Neuronal stem cell (in vitro differentiated cells): Measurements from ENCODE around the gene RANBP2. TPM values are rescaled to one million over a fixed set of nuclear protein-coding genes. Genes with fewer than 3 reads are reported as not detected.

Experiments used
- DNase-seq: peaks from one replicate; pipeline ENCODE4 v3.0.0-alpha.2; 2013; ENCODE audit warnings: low spot score
- H2AFZ ChIP-seq: one replicate; pipeline ENCODE4 v1.6.1; 2013; ENCODE audit warnings: mild to moderate bottlenecking, low read length, inconsistent platforms
- H2AK5ac ChIP-seq: 2 replicates; pipeline ENCODE4 v1.6.1; 2013; ENCODE audit warnings: low read depth, mild to moderate bottlenecking, inconsistent platforms, low read length, moderate library complexity, mixed read lengths
- H2BK120ac ChIP-seq: 2 replicates; pipeline ENCODE4 v1.6.1; 2013; ENCODE audit warnings: low read depth, mild to moderate bottlenecking, inconsistent platforms, low read length, moderate library complexity, mixed read lengths
- H2BK12ac ChIP-seq: one replicate; pipeline ENCODE4 v1.6.1; 2013; ENCODE audit warnings: low read length, inconsistent platforms
- H2BK15ac ChIP-seq: 2 replicates; pipeline ENCODE4 v1.6.1; 2013; ENCODE audit warnings: mild to moderate bottlenecking, low read length, inconsistent platforms, mixed read lengths
- H2BK5ac ChIP-seq: one replicate; pipeline ENCODE4 v1.6.1; 2013; ENCODE audit warnings: inconsistent platforms, mild to moderate bottlenecking, low read length, moderate library complexity
- H3K14ac ChIP-seq: one replicate; pipeline ENCODE4 v1.6.1; 2013; ENCODE audit warnings: low read length, inconsistent platforms
- H3K18ac ChIP-seq: 2 replicates; pipeline ENCODE4 v1.6.1; 2013; ENCODE audit warnings: low read length, inconsistent platforms
- H3K23ac ChIP-seq: 2 replicates; pipeline ENCODE4 v1.6.1; 2013; ENCODE audit warnings: low read depth, mild to moderate bottlenecking, mixed read lengths, low read length, inconsistent platforms; ENCODE audit not compliant: poor library complexity
- H3K27ac ChIP-seq: replicated peaks from 3 replicates; pipeline ENCODE4 v1.5.1; 2013; ENCODE audit warnings: low read length, inconsistent platforms
- H3K27me3 ChIP-seq, 3 experiments: 2 replicates each; pipeline ENCODE4 v1.6.1; 2013; ENCODE audit warnings: low read length in 3 of 3, mild to moderate bottlenecking in 2 of 3, inconsistent platforms in 1 of 3, low read depth in 1 of 3, mixed read lengths in 1 of 3, moderate library complexity in 1 of 3; ENCODE audit not compliant: control insufficient read depth in 3 of 3, insufficient read depth in 3 of 3
- H3K36me3 ChIP-seq, 2 donors: replicated peaks in 1 of 2; 2 replicates each; pipeline ENCODE4 v1.6.1; 2013; ENCODE audit warnings: low read length in 2 of 2; ENCODE audit not compliant: control insufficient read depth in 2 of 2, insufficient read depth in 2 of 2
- H3K4ac ChIP-seq: 2 replicates; pipeline ENCODE4 v1.6.1; 2013; ENCODE audit warnings: inconsistent platforms, mild to moderate bottlenecking, low read length, moderate library complexity
- H3K4me1 ChIP-seq, 2 donors: 1 replicate in 1 of 2; 2 replicates in 1 of 2; pipeline ENCODE4 v1.6.1; 2013; ENCODE audit warnings: low read length in 2 of 2, low read depth in 1 of 2; ENCODE audit not compliant: control insufficient read depth in 2 of 2, insufficient read depth in 1 of 2
- H3K4me2 ChIP-seq: one replicate; pipeline ENCODE4 v1.6.1; 2013; ENCODE audit warnings: mild to moderate bottlenecking, low read length, inconsistent platforms; ENCODE audit not compliant: insufficient read depth, poor library complexity, severe bottlenecking
- H3K4me3 ChIP-seq, 2 donors: 2 replicates each; pipeline ENCODE4 v1.5.1; 2013; ENCODE audit warnings: low read length in 2 of 2, mild to moderate bottlenecking in 2 of 2, inconsistent platforms in 1 of 2, moderate library complexity in 1 of 2
- H3K79me1 ChIP-seq: one replicate; pipeline ENCODE4 v1.6.1; 2013; ENCODE audit warnings: low read depth, mild to moderate bottlenecking, inconsistent platforms, low read length, moderate library complexity
- H3K9ac ChIP-seq: one replicate; pipeline ENCODE4 v1.6.1; 2013; ENCODE audit warnings: mild to moderate bottlenecking, low read depth, low read length, inconsistent platforms; ENCODE audit not compliant: poor library complexity
- H3K9me3 ChIP-seq, 2 donors: replicated peaks in 1 of 2; 2 replicates each; pipeline versions ENCODE3 to v1.6.1; 2013; ENCODE audit warnings: low read length in 2 of 2, mild to moderate bottlenecking in 2 of 2, inconsistent platforms in 1 of 2, low read depth in 1 of 2, mixed read lengths in 1 of 2, moderate library complexity in 1 of 2; ENCODE audit not compliant: control insufficient read depth in 2 of 2, insufficient read depth in 1 of 2
- H4K8ac ChIP-seq: one replicate; pipeline ENCODE4 v1.6.1; 2013; ENCODE audit warnings: low read depth, mild to moderate bottlenecking, inconsistent platforms, low read length, moderate library complexity
- H4K91ac ChIP-seq: one replicate; pipeline ENCODE4 v1.6.1; 2013; ENCODE audit warnings: low read length, low read depth, mild to moderate bottlenecking, inconsistent platforms; ENCODE audit not compliant: poor library complexity
- WGBS, 2 donors: extraction: QIAGEN DNeasy Blood & Tissue Kit; methylation state at CpG; one replicate each; pipeline ENCODE4 v1.1.7; 2013; ENCODE audit warnings: missing lambda C conversion rate in 2 of 2, mixed read lengths in 1 of 2; ENCODE audit not compliant: insufficient read length in 2 of 2, insufficient replicate concordance in 1 of 2; ENCODE audit errors: extremely low coverage in 2 of 2; 5-methylcytosine and 5-hydroxymethylcytosine counted together
- small RNA-seq: library from polyadenylated mRNA; stranded (forward); fragments of <200 nt; extraction: miRNeasy Mini kit (QIAGEN cat#:217004); gene quantifications from one replicate; pipeline ENCODE3, GENCODE V24; 2013; ENCODE audit not compliant: insufficient read depth

Gene RANBP2

GRCh38 chr2:108834620-108835019, 115.3 kb downstream of the RANBP2 start:
- H3K36me3 ChIP-seq, result peaks cover 0 to 48% of the 10 kb centered on the region in 2 donors
- H3K9ac ChIP-seq, result no peak overlapping the region
- no peak overlapping the region for H3K4me3 ChIP-seq
- H3K4me2 ChIP-seq, result no peak overlapping the region
- no peak overlapping the region for H4K8ac ChIP-seq
- H3K4me1 ChIP-seq, result no peaks in the 10 kb centered on the region
- peaks cover 2 to 28% of the 10 kb centered on the region in 2 donors for H3K9me3 ChIP-seq
- no peak overlapping the region for H2BK12ac ChIP-seq
- DNase-seq, result no peak
- no peak overlapping the region for H3K14ac ChIP-seq
- H3K27ac ChIP-seq, result no peak overlapping the region
- no peak overlapping the region for H2BK120ac ChIP-seq
- no peak overlapping the region for H2AK5ac ChIP-seq
- no peak overlapping the region for H2BK5ac ChIP-seq
- H3K4ac ChIP-seq, result no peak overlapping the region
- no peak overlapping the region for H3K18ac ChIP-seq
- no peaks in the 10 kb centered on the region for H3K27me3 ChIP-seq
- H3K23ac ChIP-seq, result no peak overlapping the region
- H4K91ac ChIP-seq, result no peak overlapping the region
- H2AFZ ChIP-seq, result no peak overlapping the region
- H2BK15ac ChIP-seq, result no peak overlapping the region
- H3K79me1 ChIP-seq, result no peaks in the 10 kb centered on the region
- WGBS, 2 donors, result no CpG with 5 or more reads among the region's 3 CpGs

DNA sequence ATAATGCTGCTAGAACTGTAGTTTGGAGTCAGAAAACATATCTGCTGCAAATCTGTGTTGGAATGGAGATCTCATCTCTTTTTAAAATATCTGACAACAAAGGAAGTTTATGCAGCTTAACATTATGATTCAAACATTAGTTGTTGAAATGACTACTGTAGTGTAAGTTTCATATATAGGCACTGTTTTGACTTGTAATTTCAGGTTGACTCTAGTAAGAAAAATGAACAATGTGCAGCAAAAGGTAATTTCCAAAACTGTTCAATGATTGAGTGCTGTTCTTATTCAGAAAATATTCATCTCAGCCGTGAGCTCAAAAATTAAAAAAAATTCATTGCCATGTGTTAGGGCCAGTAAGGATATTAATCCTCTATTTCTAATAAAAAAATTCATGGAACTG, 115.8 kb downstream of the RANBP2 start:
- Histone ChIP-seq H2AFZ (no peak overlapping the region), H3K4me1 (no peaks in the 10 kb centered on the region), H2BK15ac (no peak overlapping the region), H3K4ac (no peak overlapping the region), H3K18ac (no peak overlapping the region), H2BK12ac (no peak overlapping the region), H3K9me3 (peaks cover 2 to 32% of the 10 kb centered on the region in 2 donors), H2BK5ac (no peak overlapping the region), H3K4me3 (no peak overlapping the region), H3K27me3 (no peaks in the 10 kb centered on the region), H3K79me1 (no peaks in the 10 kb centered on the region), H3K23ac (no peak overlapping the region), H2AK5ac (no peak overlapping the region), H3K36me3 (peaks cover 0 to 48% of the 10 kb centered on the region in 2 donors), H3K4me2 (no peak overlapping the region), H4K8ac (no peak overlapping the region), H3K27ac (no peak overlapping the region), H4K91ac (no peak overlapping the region), H3K14ac (no peak overlapping the region), H2BK120ac (no peak overlapping the region), H3K9ac (no peak overlapping the region)
- WGBS, 2 donors, result no CpG with 5 or more reads among the region's 1 CpG
- no peak for DNase-seq

Small RNAs within 50 kb of the gene (small RNA-seq; reads per million reads assigned to genes)
- not detected for gene AC010095.1
